Left renal cortex interstitium (tissue), 4 donors: Measurements from ENCODE around the gene LDLRAD3. TPM values are rescaled to one million over a fixed set of nuclear protein-coding genes. Genes with fewer than 3 reads are reported as not detected.

ENCODE experiments used
- DNase-seq, 4 donors: peaks; one replicate each; pipeline ENCODE4 v3.0.0-alpha.2; 2013; ENCODE audit warnings: low read depth in 4 of 4, low spot score in 2 of 4, missing footprints in 1 of 4
- polyA plus RNA-seq, 4 donors: library from polyadenylated mRNA; unstranded; fragments of 120-200 nt; gene quantifications; one replicate each; pipeline ENCODE4 v1.2.1, GENCODE V29; 2013; ENCODE audit not compliant: insufficient read length in 4 of 4

The LDLRAD3 gene
- polyA plus RNA-seq, 4 donors = 21.9 to 25.6 (median 24.4) TPM

DNA sequence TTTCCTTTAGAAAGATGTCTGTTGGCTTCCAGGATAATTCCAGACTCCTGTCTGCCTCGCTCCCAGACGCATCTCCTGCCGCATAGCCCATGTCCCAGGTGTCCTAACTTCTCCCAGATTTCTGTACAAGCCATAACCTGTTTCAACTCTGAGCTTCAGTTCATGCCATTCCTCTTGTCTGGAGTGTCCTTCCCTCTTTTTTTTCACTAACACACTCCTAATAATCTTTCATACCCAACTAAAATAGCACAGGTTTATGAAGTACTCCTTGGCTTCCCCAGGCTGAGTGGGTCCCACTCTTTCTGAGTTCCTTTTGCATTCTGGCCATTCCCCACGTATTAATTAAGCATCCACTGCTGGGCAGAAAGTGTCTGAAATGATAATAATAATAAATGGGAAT, 123.0 kb downstream of the LDLRAD3 start:
- no peak for DNase-seq

GRCh38 chr11:36069576-36070212, 125.8 kb downstream of the LDLRAD3 start:
- DNase-seq = no peak

GRCh38 chr11:36070213-36070953, 126.5 kb downstream of the LDLRAD3 start:
- DNase-seq = no peak

DNA sequence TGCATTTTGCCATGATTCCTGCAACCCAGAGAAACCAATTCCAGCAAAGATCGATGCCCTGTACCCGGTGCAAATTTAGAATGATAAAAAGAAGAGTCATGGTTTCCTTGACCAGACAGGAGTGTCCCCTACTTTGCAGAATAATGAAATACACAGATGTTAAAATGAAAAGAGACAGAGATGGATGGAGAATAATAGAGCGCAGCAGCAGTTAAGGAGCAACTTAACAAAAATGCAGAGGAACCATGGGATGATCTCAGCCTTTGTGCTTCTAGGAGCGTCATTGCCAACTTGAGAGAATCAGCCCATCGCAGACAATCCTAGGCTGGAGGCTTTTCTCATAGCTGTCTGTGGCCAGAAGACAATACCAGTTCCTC, 127.1 kb downstream of the LDLRAD3 start:
- no peak for DNase-seq

DNA sequence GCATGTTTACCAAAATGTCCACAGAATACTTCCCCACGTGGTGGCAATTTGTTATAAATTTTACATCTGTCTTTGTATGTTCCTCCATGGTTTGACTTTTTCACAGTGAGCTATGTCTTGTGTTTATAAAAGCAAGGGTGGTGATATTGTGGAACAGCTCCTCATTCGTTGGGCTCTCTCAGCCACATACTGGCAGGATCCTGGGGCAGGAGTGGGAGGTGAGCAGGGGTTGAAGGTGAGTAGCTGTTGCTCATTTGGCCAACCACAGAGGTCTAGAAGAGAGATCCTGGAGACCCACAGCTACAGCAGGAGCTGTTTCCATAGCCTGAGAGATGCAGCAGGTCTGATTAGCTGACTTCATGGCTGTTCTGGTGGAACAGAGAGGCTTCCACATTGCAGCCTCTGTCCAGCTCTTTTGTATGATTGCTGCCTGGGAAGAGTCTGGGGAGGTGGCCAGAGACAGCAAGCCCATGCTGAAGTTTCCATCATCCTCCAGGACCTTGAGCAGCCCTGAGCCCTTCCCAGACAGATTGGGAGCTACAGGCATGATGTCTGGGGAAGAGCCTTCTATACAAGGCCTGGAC, 128.1 kb downstream of the LDLRAD3 start:
- DNase-seq = no peak

GRCh38 chr11:36073411-36074203, 129.7 kb downstream of the LDLRAD3 start:
- DNase-seq = no peak

DNA sequence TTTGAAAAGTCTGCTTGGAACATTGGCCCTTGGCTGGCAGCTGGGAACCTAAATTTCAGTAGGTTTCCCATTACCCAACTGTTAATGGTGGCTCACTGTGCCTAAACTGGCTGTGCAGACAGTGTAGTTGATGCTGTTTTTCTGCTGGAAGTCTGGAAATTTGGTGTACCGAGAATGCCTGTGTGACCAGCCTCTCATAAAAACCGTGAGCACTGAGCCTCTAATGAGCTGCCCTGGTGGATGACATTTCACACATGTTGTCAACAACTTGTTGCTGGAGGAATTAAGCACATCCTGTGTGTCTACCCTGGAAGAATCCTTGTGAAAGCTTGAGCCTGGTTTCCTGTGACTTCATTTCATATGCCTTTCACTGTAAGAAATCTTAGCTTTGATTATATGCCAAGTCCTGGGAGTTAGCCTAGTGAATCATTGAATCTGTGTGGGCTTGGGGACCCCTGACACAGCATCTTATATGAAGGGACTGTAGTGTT, 131.1 kb downstream of the LDLRAD3 start:
- DNase-seq = no peak

- DNase-seq = no peak
Measured at GRCh38 chr11:36077368-36077767, 133.5 kb downstream of the LDLRAD3 start.

DNA sequence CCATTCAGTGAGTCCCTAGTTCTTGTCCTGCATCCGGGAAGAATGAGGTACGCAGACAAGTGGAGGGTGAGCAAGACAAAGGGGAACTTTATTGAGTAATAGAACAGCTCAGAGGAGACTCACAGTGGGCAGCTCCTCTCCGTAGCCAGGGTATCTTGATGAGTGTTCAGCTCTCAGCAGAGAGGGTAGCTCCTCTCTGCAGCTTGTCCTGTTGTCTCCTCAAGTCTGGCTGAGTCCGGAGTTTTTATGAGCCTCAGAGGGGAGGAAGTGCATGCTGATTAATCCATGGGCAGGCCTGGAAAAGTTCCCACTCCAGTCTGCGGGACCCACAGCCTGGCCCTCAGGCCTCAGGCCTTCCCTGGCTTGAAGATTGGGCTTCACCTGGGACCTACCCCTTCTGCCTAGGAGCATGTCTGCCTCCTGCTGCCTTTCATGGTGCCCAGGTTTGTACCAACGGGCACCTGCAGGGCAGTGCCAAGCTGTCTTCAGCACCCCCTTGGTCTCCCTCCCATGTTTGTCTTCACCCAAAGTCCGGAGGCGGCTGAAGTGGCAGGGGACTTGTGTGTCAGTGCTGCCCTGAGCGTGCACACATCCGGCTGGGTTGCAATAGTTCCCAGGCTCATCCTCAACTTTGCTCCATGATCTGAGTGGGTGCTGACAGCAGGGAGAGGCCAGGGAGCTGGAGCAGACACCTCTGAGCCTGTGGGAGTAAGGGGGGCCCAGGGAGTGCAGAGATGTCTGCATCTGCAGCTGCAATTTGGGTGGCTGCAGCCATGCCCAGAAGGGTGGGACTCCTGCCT, 134.2 kb downstream of the LDLRAD3 start:
- DNase-seq = no peak

DNA sequence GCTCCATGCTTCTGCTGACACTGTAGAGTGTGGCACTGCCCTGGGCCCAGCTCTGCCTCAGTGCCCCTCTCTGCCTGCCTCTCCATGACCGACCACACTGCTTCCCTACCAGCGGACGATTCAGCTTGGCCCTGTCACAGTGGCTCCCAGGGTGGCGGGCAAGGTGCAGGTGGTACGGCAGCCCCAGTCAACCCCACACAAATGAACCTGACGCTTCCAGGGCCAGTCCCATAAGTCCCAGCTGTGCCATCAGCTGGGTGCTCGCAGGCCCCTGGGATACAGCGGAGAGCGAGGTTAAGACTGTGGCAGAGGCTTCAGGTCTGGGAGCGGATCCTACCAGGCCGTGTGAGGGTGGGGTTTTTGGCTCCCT, 134.8 kb downstream of the LDLRAD3 start:
- no peak for DNase-seq

DNA sequence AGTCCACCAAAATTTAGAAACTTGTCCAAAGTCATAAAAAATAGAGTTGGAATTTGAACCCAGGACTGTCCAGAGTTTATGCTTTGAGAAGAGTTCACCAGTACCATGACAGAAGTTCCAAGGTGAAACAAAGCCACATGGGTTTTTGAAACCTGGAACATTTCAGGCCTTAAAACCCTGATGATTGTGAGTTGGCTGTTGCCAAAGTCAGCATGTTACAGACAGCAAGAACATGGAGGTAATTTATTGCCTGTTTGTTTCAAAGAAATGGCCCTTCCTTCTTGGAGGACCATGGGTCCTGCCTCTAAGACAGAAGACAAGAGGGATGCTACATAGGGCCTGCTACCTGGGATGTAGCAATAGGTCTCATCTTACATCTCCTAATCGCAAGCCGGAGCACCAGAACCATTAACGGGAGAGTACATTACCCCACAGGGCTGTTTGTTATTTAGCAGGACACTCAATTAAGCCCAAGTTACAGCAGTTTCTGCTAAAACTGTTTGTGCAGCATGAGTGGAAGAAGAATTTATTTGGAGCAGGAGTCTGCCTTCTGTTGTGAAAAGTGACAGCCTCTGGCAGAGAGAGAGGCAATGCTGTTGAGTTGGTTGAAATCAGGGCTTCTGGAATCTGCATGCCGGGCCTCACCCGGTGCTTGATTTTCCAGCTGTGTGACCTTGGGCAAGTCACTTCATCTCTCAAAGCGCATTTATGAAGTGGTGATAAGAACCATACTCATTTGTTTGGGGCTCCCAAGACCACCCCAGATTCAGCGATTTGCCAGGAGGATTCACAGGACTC, 136.2 kb downstream of the LDLRAD3 start:
- DNase-seq = no peak

DNA sequence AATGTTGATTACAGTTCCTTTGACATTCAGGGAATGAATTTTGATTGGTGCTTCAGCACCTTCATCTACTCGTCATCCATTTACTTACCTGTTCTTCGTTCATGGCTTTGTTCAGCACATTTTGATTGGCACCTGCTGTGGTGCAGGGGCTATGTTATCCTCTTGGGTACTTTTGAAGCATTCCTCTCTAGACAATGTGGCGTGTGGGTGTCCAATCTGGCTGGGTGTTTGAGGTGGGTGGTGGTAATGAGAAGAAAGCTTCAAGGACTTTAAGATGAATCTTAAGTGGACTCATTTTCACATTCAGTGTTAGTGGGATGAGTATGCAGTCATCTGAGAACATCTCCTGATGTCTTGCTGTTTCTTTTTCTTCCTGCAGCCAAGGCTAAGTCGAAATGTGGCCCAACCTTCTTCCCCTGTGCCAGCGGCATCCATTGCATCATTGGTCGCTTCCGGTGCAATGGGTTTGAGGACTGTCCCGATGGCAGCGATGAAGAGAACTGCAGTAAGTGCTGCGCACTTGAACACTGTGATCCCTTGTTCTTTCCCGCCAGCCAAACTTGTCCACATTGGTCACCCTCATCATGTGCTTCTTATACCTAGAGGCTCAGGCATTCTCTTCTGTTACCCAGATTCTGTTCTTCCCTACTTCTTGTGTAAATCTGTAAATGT, 137.5 kb downstream of the LDLRAD3 start:
- no peak for DNase-seq

- DNase-seq = no peak
Measured at GRCh38 chr11:36086366-36086765, 142.5 kb downstream of the LDLRAD3 start.

DNA sequence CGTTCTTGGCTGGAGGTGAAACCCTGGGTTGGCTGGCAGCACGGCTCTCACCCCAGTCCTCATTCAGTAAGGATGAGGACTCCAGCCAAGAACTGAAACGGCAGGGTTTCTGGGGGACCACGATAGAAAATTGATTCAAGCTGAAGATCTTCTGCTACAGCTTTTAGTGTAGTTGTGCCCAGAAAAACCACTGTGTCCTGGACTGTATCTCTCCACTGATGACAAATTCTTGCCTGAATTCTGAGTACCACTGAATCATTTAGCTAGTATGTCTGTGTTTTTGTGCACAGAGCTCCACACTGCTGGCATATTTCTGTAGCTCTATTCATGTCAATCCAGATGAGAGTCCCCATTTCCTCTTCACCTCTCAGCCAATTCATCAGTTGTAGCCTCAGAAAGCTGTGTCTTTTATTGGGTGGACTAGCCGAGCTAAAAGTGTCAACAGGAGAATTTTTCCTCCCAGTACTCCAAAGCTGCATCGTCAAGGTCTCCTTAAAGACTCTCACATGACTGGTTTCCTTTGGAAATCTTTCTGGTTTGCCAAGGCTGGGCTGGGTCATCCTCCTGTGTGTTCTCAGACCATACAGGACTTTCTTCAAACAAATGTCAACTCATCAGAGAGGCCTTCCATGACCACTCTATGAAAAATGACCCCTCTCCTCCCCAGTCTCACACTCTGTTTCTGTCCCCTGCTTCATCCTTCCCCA, 144.6 kb downstream of the LDLRAD3 start:
- no peak for DNase-seq

DNA sequence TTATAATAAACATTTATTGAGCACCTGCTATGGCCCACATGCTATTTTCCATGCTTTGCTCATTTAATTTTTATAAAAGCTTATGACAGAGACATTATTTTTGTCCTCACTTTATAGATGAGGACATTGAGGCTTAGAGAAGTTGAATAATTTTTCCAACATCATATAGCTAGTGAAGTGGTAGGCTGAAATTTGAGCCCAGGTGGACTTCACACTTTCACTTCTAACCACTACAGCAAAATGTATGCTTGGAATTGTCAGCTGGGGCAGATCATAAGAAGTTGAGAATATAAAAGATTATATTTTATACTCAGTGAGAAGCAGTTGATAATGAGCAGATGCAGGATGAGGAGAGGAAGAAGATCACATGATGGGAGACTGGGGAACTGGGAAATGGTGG, 146.1 kb downstream of the LDLRAD3 start:
- DNase-seq = no peak

DNA sequence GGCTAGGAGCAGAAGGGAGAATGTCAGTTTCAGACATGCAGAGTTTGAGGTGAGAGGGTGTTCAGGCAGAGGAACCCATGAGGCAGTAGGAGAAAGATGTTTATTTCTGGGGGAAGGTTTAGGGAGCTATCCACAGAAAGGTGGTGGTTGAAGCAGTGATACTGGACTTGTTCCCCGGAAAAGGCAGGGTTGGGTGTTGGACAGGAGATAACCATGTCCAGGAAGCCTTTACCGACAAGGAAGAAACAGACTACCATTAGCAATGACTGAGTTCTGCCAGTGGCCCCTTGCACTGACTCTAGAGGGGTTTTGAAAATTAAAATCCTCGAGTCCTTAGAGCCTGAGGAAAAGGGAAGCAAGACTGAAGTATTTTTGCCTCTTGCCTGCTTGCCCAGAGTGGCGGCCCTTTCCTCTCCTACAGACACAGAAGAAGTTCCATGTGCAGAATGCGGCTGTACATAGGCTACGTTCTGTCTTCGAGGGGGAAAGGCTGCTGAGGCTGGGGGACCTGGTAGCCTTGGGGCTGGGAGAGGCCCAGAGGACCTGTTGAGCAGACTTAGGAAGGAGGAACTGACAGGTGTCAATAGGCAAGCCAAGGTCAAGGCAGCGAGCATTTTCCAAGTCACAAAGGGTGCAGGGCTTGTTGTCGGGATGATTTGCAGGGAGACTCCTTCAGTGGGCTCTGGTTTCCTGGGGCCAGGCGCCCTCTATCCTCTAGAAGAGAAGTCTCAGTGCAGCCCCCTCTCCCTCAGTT, 146.7 kb downstream of the LDLRAD3 start:
- DNase-seq = no peak

DNA sequence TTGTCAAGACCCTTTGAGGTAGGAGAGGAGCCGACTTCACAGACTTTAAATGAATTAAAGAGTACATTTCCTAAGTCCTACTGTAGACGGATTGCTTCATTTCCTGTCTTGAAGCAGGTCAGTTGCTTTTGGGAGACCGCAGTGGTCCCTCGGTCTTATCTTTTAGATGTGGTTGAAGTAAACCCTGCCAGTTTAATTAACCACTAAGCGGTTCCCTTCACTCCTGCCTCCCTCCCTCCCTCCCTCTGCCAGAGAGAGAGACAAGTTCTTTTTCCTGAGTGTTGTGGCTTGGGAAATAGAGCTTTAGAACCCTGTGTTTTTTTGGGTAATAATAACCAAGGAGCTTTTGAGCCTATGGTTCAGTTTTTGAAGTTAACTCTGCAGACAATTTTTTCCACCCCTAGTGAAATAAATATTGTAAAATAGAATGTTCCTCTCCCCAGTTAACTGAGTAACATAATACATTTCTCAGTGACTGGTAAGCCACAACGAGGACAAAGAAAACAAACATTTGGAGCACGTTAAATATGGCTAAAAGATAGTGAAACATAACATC, 147.5 kb downstream of the LDLRAD3 start:
- no peak for DNase-seq
